Subcutaneous adipose tissue (tissue), 4 donors: ENCODE measurements around the gene TST. TPM values are rescaled to one million over a fixed set of nuclear protein-coding genes. Genes with fewer than 3 reads are reported as not detected.

Experiments used
- total RNA-seq, 4 donors: library from RNA; depleted of rRNA; stranded (reverse); fragments of >200 nt; gene quantifications; one replicate each; pipeline ENCODE4 v1.1.0, GENCODE V29; 2016
- TF ChIP-seq, protein P1 (sequence below): fragments of 450-650 bp; IDR thresholded peaks from one replicate; pipeline ENCODE4 v1.5.1; 2016; ENCODE audit warnings: low read depth, mild to moderate bottlenecking, control low read depth, antibody characterized with exemption, moderate library complexity

TST gene
- total RNA-seq, 4 donors from 2014 or later: 54.7 to 141 (median 70.5) TPM

DNA sequence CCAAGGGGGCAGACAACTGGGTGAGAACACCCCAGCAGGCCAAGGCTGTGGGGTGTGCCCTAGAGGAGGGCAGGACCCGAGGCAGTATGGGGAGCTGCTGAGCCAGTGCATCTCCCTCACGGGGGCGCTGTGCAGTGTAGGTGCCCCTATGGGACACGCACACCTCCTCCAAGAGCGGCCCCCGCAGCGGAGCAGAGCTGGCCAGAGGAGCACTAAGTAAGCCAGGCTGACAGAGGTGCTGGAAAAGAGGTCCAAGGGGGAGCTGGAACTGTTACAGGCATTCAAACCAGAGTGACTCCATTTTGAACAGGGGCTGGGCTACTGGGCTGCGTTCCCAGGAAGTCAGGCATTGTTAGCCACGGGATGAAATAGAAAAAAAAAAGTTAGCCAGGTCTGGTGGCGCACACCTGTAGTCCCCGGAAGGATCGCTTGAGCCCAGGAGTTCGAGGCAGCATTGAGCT lies 41.8 kb downstream of the TST start:
- TF ChIP-seq, protein P1, sequence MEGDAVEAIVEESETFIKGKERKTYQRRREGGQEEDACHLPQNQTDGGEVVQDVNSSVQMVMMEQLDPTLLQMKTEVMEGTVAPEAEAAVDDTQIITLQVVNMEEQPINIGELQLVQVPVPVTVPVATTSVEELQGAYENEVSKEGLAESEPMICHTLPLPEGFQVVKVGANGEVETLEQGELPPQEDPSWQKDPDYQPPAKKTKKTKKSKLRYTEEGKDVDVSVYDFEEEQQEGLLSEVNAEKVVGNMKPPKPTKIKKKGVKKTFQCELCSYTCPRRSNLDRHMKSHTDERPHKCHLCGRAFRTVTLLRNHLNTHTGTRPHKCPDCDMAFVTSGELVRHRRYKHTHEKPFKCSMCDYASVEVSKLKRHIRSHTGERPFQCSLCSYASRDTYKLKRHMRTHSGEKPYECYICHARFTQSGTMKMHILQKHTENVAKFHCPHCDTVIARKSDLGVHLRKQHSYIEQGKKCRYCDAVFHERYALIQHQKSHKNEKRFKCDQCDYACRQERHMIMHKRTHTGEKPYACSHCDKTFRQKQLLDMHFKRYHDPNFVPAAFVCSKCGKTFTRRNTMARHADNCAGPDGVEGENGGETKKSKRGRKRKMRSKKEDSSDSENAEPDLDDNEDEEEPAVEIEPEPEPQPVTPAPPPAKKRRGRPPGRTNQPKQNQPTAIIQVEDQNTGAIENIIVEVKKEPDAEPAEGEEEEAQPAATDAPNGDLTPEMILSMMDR: no peak

DNA sequence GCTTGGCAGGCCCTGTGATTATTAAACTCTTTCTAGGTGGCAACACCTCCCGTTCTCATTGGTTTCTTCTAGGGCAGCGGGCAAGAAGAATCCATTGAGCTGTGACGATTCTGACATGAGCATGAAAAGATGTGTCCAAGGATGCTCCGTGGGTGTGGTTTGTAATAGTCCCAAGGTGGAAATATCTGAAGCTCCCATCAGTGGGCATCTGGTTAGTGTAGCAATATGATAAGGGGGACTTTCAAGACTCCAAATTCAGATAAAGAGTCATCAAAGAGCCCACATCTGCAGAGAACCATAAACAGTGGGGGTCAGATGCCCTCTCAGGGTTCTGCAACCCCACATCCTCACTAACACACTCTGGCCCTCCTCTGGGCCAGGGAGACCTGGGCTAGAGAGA lies 42.6 kb downstream of the TST start:
- TF ChIP-seq, protein P1: no peak

DNA sequence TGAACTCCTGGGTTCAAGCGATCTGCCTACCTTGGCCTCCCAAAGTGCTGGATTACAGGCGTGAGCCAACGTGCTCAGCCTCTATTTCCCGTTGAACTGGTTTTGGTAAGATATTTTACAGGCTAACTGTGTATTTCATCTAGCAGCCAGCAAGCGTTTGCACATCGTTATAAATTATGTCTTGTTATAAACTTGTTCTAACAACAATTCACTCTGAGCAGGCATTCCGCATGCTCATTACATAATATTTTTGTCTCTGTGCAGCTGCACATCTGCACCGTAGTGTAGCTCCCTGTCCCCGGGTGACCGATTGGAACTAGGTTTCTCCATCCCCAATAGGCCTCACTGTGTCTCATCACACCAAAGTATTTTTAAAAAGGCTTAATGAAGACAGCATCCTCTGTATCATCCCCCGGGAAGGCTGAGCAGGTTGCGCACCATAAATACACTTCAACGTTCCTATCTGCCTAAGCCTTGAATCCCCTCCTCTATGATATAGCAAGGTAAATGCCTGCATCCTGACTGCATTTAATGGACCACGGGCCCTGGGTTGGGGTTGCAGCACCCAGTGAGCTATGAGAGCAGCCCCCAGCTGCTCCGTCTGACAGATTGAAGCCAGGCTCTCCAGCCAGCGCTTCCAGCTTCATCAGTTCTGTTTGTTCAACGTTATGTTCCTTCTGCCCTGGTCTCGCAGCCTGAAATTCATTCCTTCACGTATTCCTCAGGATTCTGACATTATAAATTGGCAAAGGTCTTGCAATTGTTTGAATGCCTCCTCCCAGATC lies 47.7 kb downstream of the TST start:
- TF ChIP-seq, protein P1: no peak

DNA sequence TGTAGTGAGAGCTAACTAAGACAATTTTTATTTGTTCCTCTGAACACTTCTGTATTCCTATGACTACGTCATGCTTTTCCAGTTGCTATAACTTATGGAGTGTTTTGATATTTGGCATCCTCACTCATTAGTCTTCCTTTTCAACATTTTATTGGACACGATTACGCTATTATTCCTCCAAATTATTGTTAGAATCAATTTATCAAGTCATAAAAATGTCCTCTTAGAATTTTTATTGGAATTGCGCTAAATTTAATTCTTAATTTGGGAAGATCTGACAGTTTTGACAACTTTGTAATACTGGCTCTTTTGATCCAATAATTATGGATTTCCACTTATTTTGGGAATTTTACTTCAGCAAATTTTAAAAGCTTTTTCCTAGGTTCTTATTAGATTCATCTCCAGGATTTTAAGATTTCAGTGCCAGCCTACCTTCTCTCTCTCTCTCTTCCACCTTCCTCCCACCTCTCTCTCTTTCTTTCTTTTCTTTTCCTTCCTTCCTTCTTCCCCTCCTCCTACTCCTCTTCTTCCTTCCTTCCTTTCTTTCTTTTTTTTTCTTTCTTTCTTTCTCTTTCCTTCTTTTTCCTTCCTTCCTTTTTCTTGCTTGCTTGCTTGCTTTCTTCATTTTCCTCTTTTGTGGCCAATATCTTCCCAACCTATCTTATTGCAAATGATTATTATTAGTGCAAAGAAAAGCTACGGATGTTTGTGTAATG lies 50.8 kb downstream of the TST start:
- TF ChIP-seq, protein P1: no peak

DNA sequence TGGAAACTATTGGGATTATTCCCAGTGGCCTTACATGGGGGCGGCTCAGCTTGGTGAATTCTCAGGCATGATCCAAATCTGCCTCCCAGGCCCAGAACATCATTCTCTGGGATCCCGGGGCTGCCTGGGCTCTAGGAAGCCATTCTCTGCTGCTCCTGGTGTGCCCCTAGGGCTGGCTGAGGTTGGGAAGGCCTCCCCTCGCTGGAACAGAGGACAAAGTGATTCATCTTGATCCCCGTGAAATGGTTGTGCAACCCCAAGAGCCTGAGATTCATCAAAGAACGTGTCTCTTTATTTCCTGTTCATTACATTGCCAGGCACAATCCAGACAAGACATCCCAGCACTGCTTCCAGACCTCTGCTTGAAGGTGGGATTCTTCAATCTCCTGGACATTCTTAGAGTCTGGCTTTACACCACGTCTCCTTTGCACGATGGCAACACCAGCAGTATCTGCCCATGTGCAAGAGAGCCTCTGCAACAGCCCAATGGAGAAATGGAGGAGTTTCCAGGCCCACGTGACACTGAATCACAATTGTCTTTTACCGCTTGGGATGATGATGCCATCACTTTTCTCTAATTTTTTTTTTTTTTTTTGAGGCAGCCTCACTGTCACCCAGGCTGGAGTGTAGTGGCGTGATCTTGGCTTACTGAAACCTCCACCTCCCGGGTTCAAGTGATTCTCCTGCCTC lies 52.3 kb downstream of the TST start:
- TF ChIP-seq, protein P1: no peak

DNA sequence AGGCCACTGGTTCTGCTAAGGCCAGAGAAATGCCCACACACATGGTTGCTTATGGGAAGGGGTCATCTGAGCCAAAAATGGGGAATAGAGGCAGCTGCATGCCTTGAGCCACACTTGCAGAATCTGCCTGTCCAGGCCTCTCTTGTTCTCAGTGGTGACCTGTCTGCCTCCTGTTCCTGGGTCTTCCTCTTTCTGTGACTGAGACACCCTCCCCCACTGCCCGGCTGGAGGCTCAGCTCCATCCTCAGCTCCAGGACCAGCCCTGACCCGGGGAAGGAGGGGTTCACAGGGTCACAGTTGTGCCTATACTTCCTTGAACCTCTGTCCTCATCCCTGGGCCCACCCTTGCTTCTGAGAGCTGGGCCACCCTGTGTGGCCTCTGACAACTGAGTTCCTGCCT lies 53.6 kb downstream of the TST start:
- TF ChIP-seq, protein P1: no peak

DNA sequence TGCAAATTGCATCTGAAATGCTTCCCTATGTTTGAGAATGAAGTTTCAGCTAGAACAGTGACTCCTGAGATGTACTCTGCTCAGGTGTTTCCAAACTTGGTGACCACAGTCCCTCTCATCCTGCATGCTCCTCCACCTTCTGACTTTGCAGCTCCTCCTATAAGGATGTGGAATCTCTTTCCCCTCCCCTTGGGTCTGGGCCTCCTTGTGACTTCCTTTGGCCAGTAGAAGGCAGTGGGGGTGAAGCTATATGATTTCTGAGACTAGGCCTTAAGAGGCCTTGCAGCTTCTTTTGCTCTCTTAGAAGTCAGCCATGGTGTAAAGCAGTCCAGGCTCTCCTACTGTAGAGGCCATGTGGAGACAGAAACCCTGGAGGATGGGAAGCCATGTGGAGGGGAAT lies 55.1 kb downstream of the TST start:
- TF ChIP-seq, protein P1: no peak
